ENCODE data around the gene TDRD10.

DNA sequence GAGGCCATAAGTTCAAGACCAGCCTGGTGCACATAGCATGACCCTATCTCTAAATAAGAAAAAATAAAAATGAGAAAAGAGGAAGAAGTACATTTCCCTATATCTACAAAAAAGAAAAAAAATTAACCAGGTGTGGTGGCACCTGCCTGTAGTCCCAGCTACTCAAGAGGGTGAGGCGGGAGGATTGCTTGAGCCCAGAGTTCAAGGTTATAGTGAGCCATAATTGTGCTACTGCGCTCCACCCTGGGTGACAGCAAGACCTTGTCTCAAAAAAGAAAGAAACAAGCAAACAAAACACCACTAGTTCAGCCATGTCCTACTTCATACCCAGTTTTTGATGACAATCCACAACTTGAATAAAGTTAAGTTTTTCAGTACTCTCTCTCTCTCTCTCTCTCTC, 30.7 kb upstream of the TDRD10 start:
- no peak for TF ChIP-seq POLR2AphosphoS5 (IDR thresholded peaks at IDR 0.05)
- TF ChIP-seq, protein P1, sequence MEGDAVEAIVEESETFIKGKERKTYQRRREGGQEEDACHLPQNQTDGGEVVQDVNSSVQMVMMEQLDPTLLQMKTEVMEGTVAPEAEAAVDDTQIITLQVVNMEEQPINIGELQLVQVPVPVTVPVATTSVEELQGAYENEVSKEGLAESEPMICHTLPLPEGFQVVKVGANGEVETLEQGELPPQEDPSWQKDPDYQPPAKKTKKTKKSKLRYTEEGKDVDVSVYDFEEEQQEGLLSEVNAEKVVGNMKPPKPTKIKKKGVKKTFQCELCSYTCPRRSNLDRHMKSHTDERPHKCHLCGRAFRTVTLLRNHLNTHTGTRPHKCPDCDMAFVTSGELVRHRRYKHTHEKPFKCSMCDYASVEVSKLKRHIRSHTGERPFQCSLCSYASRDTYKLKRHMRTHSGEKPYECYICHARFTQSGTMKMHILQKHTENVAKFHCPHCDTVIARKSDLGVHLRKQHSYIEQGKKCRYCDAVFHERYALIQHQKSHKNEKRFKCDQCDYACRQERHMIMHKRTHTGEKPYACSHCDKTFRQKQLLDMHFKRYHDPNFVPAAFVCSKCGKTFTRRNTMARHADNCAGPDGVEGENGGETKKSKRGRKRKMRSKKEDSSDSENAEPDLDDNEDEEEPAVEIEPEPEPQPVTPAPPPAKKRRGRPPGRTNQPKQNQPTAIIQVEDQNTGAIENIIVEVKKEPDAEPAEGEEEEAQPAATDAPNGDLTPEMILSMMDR (IDR thresholded peaks at IDR 0.05), result no peak

All from esophagus muscularis mucosa (tissue), 3 donors.